H1 (cell line): ENCODE results near the gene BCAR3. TPM values are rescaled to one million over a fixed set of nuclear protein-coding genes. Genes with fewer than 3 reads are reported as not detected.

Experiments used
- CTCF ChIA-PET: fragments of 300-600 bp; sonication (Branson Sonifier 250); formaldehyde crosslinking; loops from one replicate; lab custom pipeline; 2021; ENCODE audit not compliant: partially characterized antibody; lab: Charles Lee
- POLR2A ChIA-PET: fragments of 300-600 bp; sonication (Branson Sonifier 250); formaldehyde crosslinking; loops from one replicate; lab custom pipeline; 2021; ENCODE audit warnings: inconsistent platforms; ENCODE audit not compliant: partially characterized antibody; lab: Charles Lee
- DNase-seq, 2 experiments: peaks; one replicate each; pipeline versions ENCODE4 v3.0.0 to v3.0.0-alpha.2; 2010 to 2022; ENCODE audit warnings: low spot score in 2 of 2, low read depth in 1 of 2, mixed read lengths in 1 of 2
- FAIRE-seq: peaks from 2 replicates; lab custom pipeline; 2011; peaks lifted over from hg19 to GRCh38; lab: Jason Lieb, UNC
- H2AFZ ChIP-seq: 2 replicates; pipeline ENCODE4 v1.8.1; 2012; ENCODE audit warnings: low read length, inconsistent platforms
- H2AK5ac ChIP-seq: 2 replicates; pipeline ENCODE4 v1.6.1; 2013; ENCODE audit warnings: low read depth, low read length
- H2BK120ac ChIP-seq: replicated peaks from 2 replicates; pipeline ENCODE3; 2013; ENCODE audit warnings: low read depth, low read length, inconsistent platforms
- H2BK12ac ChIP-seq: 2 replicates; pipeline ENCODE4 v1.6.1; 2013; ENCODE audit warnings: low read depth, low read length
- H2BK15ac ChIP-seq: 2 replicates; pipeline ENCODE4 v1.6.1; 2013; ENCODE audit warnings: low read length
- H2BK20ac ChIP-seq: 2 replicates; pipeline ENCODE4 v1.6.1; 2013; ENCODE audit warnings: low read length
- H2BK5ac ChIP-seq: 2 replicates; pipeline ENCODE4 v1.6.1; 2013; ENCODE audit warnings: low read depth, low read length
- H3K14ac ChIP-seq: 2 replicates; pipeline ENCODE4 v1.6.1; 2013; ENCODE audit warnings: inconsistent platforms; ENCODE audit not compliant: insufficient read length
- H3K18ac ChIP-seq: 2 replicates; pipeline ENCODE4 v1.6.1; 2013; ENCODE audit warnings: low read length; ENCODE audit errors: extremely low read depth
- H3K23ac ChIP-seq: 2 replicates; pipeline ENCODE4 v1.6.1; 2013; ENCODE audit warnings: inconsistent platforms; ENCODE audit not compliant: insufficient read length
- H3K23me2 ChIP-seq: 2 replicates; pipeline ENCODE4 v1.6.1; 2013; ENCODE audit warnings: low read depth, low read length
- H3K27ac ChIP-seq: 2 replicates; pipeline ENCODE4 v1.6.1; 2011; ENCODE audit warnings: low read depth, low read length, inconsistent platforms
- H3K27me3 ChIP-seq, 4 experiments: replicated peaks in 1 of 4; 1 replicate in 1 of 4; 2 replicates in 3 of 4; pipeline versions ENCODE4 v1.6.1 to v1.8.1; 2011 to 2013; ENCODE audit warnings: low read length in 3 of 4, mild to moderate bottlenecking in 3 of 4, inconsistent platforms in 2 of 4, mixed read lengths in 2 of 4, moderate library complexity in 1 of 4; ENCODE audit not compliant: control insufficient read depth in 3 of 4, insufficient read depth in 3 of 4; ENCODE audit errors: extremely low read depth in 1 of 4
- H3K36me3 ChIP-seq, 4 experiments: 2 replicates each; pipeline versions ENCODE4 v1.6.1 to v1.8.1; 2011 to 2013; ENCODE audit warnings: mild to moderate bottlenecking in 4 of 4, low read length in 3 of 4, moderate library complexity in 2 of 4, control low read depth in 1 of 4, inconsistent platforms in 1 of 4; ENCODE audit not compliant: insufficient read depth in 4 of 4, control insufficient read depth in 2 of 4
- H3K4ac ChIP-seq: replicated peaks from 2 replicates; pipeline ENCODE3; 2013; ENCODE audit warnings: low read length, low read depth, mixed read lengths, inconsistent platforms; ENCODE audit not compliant: insufficient read length
- H3K4me1 ChIP-seq, 4 experiments: replicated peaks in 1 of 4; 1 replicate in 1 of 4; 2 replicates in 3 of 4; pipeline versions ENCODE4 v1.6.1 to v1.8.1; 2011 to 2013; ENCODE audit warnings: low read length in 3 of 4, inconsistent platforms in 2 of 4, mixed read lengths in 1 of 4; ENCODE audit not compliant: insufficient read depth in 4 of 4, control insufficient read depth in 3 of 4
- H3K4me2 ChIP-seq, 2 experiments: 2 replicates each; pipeline versions ENCODE4 v1.6.1 to v1.8.1; 2011 to 2013; ENCODE audit warnings: low read depth in 2 of 2, low read length in 2 of 2, control low read depth in 1 of 2, inconsistent platforms in 1 of 2, mild to moderate bottlenecking in 1 of 2; ENCODE audit not compliant: insufficient read depth in 1 of 2
- H3K4me3 ChIP-seq, 4 experiments: fragments of 200-600, 300-600 bp in 1 of 4; sonication (generic), shearing (Covaris generic), sonication (Bioruptor Twin) in 1 of 4; 2 replicates each; pipeline versions ENCODE4 v1.5.1 to v1.8.1; 2011 to 2016; ENCODE audit warnings: low read length in 4 of 4, low read depth in 3 of 4, control low read depth in 2 of 4, inconsistent platforms in 2 of 4, mild to moderate bottlenecking in 2 of 4, mixed read lengths in 1 of 4, moderate library complexity in 1 of 4; ENCODE audit not compliant: insufficient read depth in 2 of 4; ENCODE audit errors: extremely low read depth in 1 of 4
- H3K56ac ChIP-seq: replicated peaks from 2 replicates; pipeline ENCODE3; 2013; ENCODE audit warnings: low read depth, mild to moderate bottlenecking, mixed read lengths, low read length, inconsistent platforms; ENCODE audit not compliant: insufficient read length
- H3K79me1 ChIP-seq: 2 replicates; pipeline ENCODE4 v1.6.1; 2013; ENCODE audit warnings: low read depth, low read length, control low read depth
- H3K79me2 ChIP-seq, 2 experiments: 2 replicates each; pipeline versions ENCODE4 v1.6.1 to v1.8.1; 2012 to 2013; ENCODE audit warnings: low read length in 2 of 2, mild to moderate bottlenecking in 2 of 2, inconsistent platforms in 1 of 2; ENCODE audit not compliant: insufficient read depth in 2 of 2, control insufficient read depth in 1 of 2
- H3K9ac ChIP-seq, 4 experiments: replicated peaks in 1 of 4; 1 replicate in 1 of 4; 2 replicates in 3 of 4; pipeline versions ENCODE4 v1.6.1 to v1.8.1; 2011 to 2013; ENCODE audit warnings: low read depth in 3 of 4, low read length in 3 of 4, control low read depth in 2 of 4, mild to moderate bottlenecking in 2 of 4, moderate library complexity in 2 of 4, inconsistent platforms in 1 of 4; ENCODE audit errors: extremely low read depth in 1 of 4
- H3K9me3 ChIP-seq, 2 experiments: 2 replicates each; pipeline versions ENCODE4 v1.6.1 to v1.8.1; 2012 to 2013; ENCODE audit warnings: mild to moderate bottlenecking in 2 of 2, moderate library complexity in 2 of 2, control low read depth in 1 of 2, inconsistent platforms in 1 of 2, low read depth in 1 of 2, low read length in 1 of 2, mixed read lengths in 1 of 2; ENCODE audit not compliant: insufficient read depth in 2 of 2
- H4K20me1 ChIP-seq, 2 experiments: replicated peaks in 1 of 2; 2 replicates each; pipeline versions ENCODE3 to v1.8.1; 2011 to 2013; ENCODE audit warnings: inconsistent platforms in 2 of 2, low read length in 2 of 2, mild to moderate bottlenecking in 1 of 2; ENCODE audit not compliant: insufficient read depth in 2 of 2, control insufficient read depth in 1 of 2
- H4K5ac ChIP-seq: 2 replicates; pipeline ENCODE4 v1.6.1; 2013; ENCODE audit warnings: low read length, low read depth, mixed read lengths, inconsistent platforms; ENCODE audit not compliant: insufficient read length
- H4K8ac ChIP-seq: 2 replicates; pipeline ENCODE4 v1.8.0; 2013; ENCODE audit warnings: mild to moderate bottlenecking, moderate library complexity, low read length, inconsistent platforms; ENCODE audit not compliant: insufficient read depth; ENCODE audit errors: extremely low read depth
- H4K91ac ChIP-seq: replicated peaks from 2 replicates; pipeline ENCODE3; 2013; ENCODE audit warnings: low read length, mixed read lengths, inconsistent platforms; ENCODE audit not compliant: insufficient read length
- ATF2 ChIP-seq: IDR thresholded peaks from 2 replicates; pipeline ENCODE4 v1.6.1; 2012; ENCODE audit warnings: low read length, inconsistent platforms
- ATF3 ChIP-seq: IDR thresholded peaks from 2 replicates; pipeline ENCODE4 v1.6.1; 2011; ENCODE audit warnings: low read depth, mild to moderate bottlenecking, low read length; ENCODE audit not compliant: insufficient read depth
- FOSL1 ChIP-seq: IDR thresholded peaks from 2 replicates; pipeline ENCODE4 v1.6.1; 2011; ENCODE audit warnings: mild to moderate bottlenecking, low read depth, low read length, moderate library complexity; ENCODE audit not compliant: insufficient read depth
- NRF1 ChIP-seq: IDR thresholded peaks from 2 replicates; pipeline ENCODE4 v1.6.1; 2011; ENCODE audit warnings: mild to moderate bottlenecking, low read depth, low read length, improper control_type of control experiment
- PHF8 ChIP-seq: fragments of 200-600 bp; sonication (generic); conservative IDR thresholded peaks from 2 replicates; pipeline ENCODE4 v1.7.1; 2012; ENCODE audit warnings: low read depth, mild to moderate bottlenecking, inconsistent platforms, low read length, moderate library complexity
- RNF2 ChIP-seq: fragments of 200-900, 300-1000 bp; sonication (generic); IDR thresholded peaks from 2 replicates; pipeline ENCODE4 v1.7.1; 2016; ENCODE audit warnings: borderline replicate concordance, low read depth, mild to moderate bottlenecking, antibody characterized with exemption, low read length; ENCODE audit not compliant: poor library complexity, severe bottlenecking; ENCODE audit errors: missing control alignments
- TEAD4 ChIP-seq: IDR thresholded peaks from 2 replicates; pipeline ENCODE4 v1.6.1; 2012; ENCODE audit warnings: low read depth, low read length, inconsistent platforms, mixed read lengths
- WGBS, 2 experiments: shearing (Covaris generic) in 1 of 2; methylation state at CpG; one replicate each; pipeline versions ENCODE4 v1.1.6 to v1.1.7; 2013 to 2015; ENCODE audit warnings: low lambda C conversion rate in 2 of 2, mixed read lengths in 2 of 2, inconsistent platforms in 1 of 2, low coverage in 1 of 2, missing lambda C conversion rate in 1 of 2; ENCODE audit not compliant: insufficient replicate concordance in 2 of 2, insufficient coverage in 1 of 2, insufficient read length in 1 of 2; ENCODE audit errors: extremely low coverage in 1 of 2, missing lambda C conversion rate in 1 of 2; 5-methylcytosine and 5-hydroxymethylcytosine counted together
- polyA plus RNA-seq, 7 experiments: library from polyadenylated mRNA; depleted of rRNA in 3 of 7; stranded (reverse) in 5 of 7; unstranded in 2 of 7; fragments of >200 nt in 5 of 7; fragments of 200-250 nt in 2 of 7; gene quantifications; 1 replicate in 5 of 7; 2 replicates in 1 of 7; 4 replicates in 1 of 7; pipeline versions ENCODE4 v1.2.1 to v1.2.3, GENCODE V29; 2011 to 2013; ENCODE audit warnings: missing spikeins in 2 of 7, mixed read lengths in 2 of 7
- total RNA-seq: library from RNA; stranded (reverse); fragmentation: NEBNext Ultra II Directional; extraction: Animal tissue kit (Norgen Biotek cat#: 25700); gene quantifications from 2 replicates; pipeline ENCODE4 v1.2.1, GENCODE V29; 2021
- TF ChIP-seq, protein P1 (sequence below): IDR thresholded peaks from 2 replicates; pipeline ENCODE4 v1.6.1; 2011; ENCODE audit warnings: low read length, improper control_type of control experiment

Gene BCAR3
- total and polyA plus RNA-seq, 2 of the 8 experiments (the other 6 are each of a cell fraction or from before 2014, with no cell fraction given), result 5.6 to 9.2 TPM

GRCh38 chr1:93575621-93576284 lies 105.9 kb downstream of the BCAR3 start:
- Histone ChIP-seq H3K79me2 (no peaks in the 10 kb centered on the region), H4K91ac (no peak overlapping the region), H2BK20ac (no peak overlapping the region), H2BK15ac (no peak overlapping the region), H2BK120ac (no peak overlapping the region), H3K18ac (no peak overlapping the region), H2AK5ac (no peak overlapping the region), H2AFZ (no peak overlapping the region), H3K4me1 (no peaks in the 10 kb centered on the region), H3K56ac (no peak overlapping the region), H3K9me3 (no peaks in the 10 kb centered on the region), H3K14ac (peak overlapping the region; percentile 10), H4K8ac (no peak overlapping the region; the same call in 1 of the 2 replicates), H2BK12ac (no peak overlapping the region), H2BK5ac (no peak overlapping the region), H3K23ac (no peak overlapping the region), H3K4me3 (no peak overlapping the region), H3K36me3 (peaks cover 0 to 3% (median 1%) of the 10 kb centered on the region in 4 experiments; a peak in 2 of 8 replicates), H3K23me2 (no peaks in the 10 kb centered on the region), H4K20me1 (no peaks in the 10 kb centered on the region), H3K27me3 (no peaks in the 10 kb centered on the region; a peak in 1 of 7 replicates), H3K4ac (no peak overlapping the region), H3K79me1 (no peaks in the 10 kb centered on the region; the same call in 1 of the 2 replicates), H3K27ac (no peak overlapping the region), H4K5ac (no peak overlapping the region), H3K9ac (no peak overlapping the region), H3K4me2 (no peak overlapping the region)
- CTCF ChIA-PET, result interaction anchor here (0.6 to 1.4 kb wide), 7 partner anchors 8 to 237 kb away, joined by 3 to 6 read pairs (median 3); no protein-coding TSS in a partner anchor
- 89% methylated on average over 10 of the region's 10 CpGs; no CpG with 5 or more reads in 1 of the 2 experiments for WGBS, 2 experiments
- POLR2A ChIA-PET, result interaction anchor here (0.8 to 2.4 kb wide), 3 partner anchors 16 to 41 kb away, joined by 3 to 6 read pairs (median 5); no protein-coding TSS in a partner anchor
- FAIRE-seq (no peak), DNase-seq (no peak)
- no peak for TF ChIP-seq ATF2
- TF ChIP-seq, protein P1, sequence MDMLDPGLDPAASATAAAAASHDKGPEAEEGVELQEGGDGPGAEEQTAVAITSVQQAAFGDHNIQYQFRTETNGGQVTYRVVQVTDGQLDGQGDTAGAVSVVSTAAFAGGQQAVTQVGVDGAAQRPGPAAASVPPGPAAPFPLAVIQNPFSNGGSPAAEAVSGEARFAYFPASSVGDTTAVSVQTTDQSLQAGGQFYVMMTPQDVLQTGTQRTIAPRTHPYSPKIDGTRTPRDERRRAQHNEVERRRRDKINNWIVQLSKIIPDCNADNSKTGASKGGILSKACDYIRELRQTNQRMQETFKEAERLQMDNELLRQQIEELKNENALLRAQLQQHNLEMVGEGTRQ, result no peak
- TF ChIP-seq PHF8, result no peak
- TF ChIP-seq ATF3, result no peak
- no peak for TF ChIP-seq NRF1
- no peak for TF ChIP-seq TEAD4
- no peak for TF ChIP-seq FOSL1
- no peak for TF ChIP-seq RNF2
